Dendritic cell treated with granulocyte-macrophage colony-stimulating factor and Interleukin-4, amounts not matched to agents 40 ng/mL and 50 ng/mL, for 4 days (primary cell): ENCODE data around the gene NOSIP.

Source experiments
- H3K27ac Mint-ChIP-seq: one replicate; pipeline ENCODE4 v1.8.0; 2022; ENCODE audit warnings: mild to moderate bottlenecking, mixed read lengths
- H3K27me3 Mint-ChIP-seq: one replicate; pipeline ENCODE4 v1.8.0; 2022; ENCODE audit warnings: mild to moderate bottlenecking, mixed read lengths
- H3K36me3 Mint-ChIP-seq: one replicate; pipeline ENCODE4 v1.8.0; 2022; ENCODE audit warnings: low read depth, mixed read lengths
- H3K4me1 Mint-ChIP-seq: one replicate; pipeline ENCODE4 v1.8.0; 2022; ENCODE audit warnings: low read depth, mixed read lengths
- H3K4me3 Mint-ChIP-seq: one replicate; pipeline ENCODE4 v1.8.0; 2022; ENCODE audit warnings: mild to moderate bottlenecking, moderate library complexity, mixed read lengths
- H3K9me3 Mint-ChIP-seq: one replicate; pipeline ENCODE4 v1.8.0; 2022; ENCODE audit warnings: mixed read lengths
- intact Hi-C: fragments of 100-400 bp; cut with micrococcal nuclease; formaldehyde crosslinking; loops from one replicate; pipeline ENCODE4 v1.15.0; 2022

Gene NOSIP

GRCh38 chr19:49536921-49537462 is 43.4 kb downstream of the NOSIP start:
- Mint-ChIP-seq H3K36me3 (peaks cover 98% of the 10 kb centered on the region), H3K9me3 (no peaks in the 10 kb centered on the region), H3K4me1 (peaks cover 40% of the 10 kb centered on the region), H3K4me3 (no peak overlapping the region), H3K27ac (no peak overlapping the region), H3K27me3 (peaks cover 22% of the 10 kb centered on the region)
- intact Hi-C loops: no loop called here

DNA sequence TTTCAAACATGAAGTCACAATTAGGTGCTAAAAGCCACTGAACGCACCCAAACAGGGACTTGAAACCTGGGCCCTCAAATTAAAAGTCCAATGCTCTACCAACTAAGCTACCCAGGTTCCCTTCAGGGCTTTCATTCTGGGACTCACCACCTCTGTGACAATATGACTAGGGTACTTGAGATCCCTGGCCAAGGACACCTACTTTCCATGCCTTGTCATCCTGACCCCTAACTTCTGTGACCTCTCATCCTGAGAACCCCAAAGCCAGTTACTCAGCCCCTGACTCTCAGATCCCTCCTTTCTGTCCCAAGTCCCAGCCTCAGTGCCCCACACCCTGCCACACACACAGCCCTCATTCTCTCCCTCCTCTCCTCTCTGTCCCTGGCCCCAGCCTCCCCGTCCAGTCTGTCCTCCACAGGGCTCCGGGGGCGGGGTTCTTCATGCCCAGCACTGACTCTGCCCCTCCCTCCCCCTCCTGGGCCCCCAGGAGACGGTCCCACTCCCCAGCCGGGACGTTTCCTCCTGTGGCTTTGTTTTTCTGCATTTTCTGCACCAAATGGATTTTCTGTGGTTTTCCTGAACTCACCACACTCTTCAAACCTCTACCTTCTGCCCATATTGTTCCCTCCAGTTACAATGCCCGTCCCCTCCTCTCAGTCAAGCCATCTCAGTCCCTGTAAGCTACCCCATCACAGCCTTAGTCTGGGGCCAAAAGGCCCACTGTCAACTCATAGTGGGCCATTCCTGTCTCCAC is 45.5 kb downstream of the NOSIP start:
- Mint-ChIP-seq H3K27ac (peak overlapping the region; percentile 71), H3K4me3 (peak overlapping the region; percentile 80), H3K4me1 (peaks cover 45% of the 10 kb centered on the region), H3K36me3 (peaks cover 98% of the 10 kb centered on the region), H3K27me3 (peaks cover 25% of the 10 kb centered on the region), H3K9me3 (no peaks in the 10 kb centered on the region)
- intact Hi-C loops: no loop called here

GRCh38 chr19:49533551-49534488 is 46.5 kb downstream of the NOSIP start:
- H3K4me1 Mint-ChIP-seq: peaks cover 51% of the 10 kb centered on the region
- peaks cover 98% of the 10 kb centered on the region for H3K36me3 Mint-ChIP-seq
- peaks cover 29% of the 10 kb centered on the region for H3K27me3 Mint-ChIP-seq
- H3K27ac Mint-ChIP-seq: peak overlapping the region; percentile 71
- no peaks in the 10 kb centered on the region for H3K9me3 Mint-ChIP-seq
- intact Hi-C loops: no loop called here
- H3K4me3 Mint-ChIP-seq: peak overlapping the region; percentile 80

- Mint-ChIP-seq H3K27ac (no peak overlapping the region), H3K9me3 (no peaks in the 10 kb centered on the region)
Measured at GRCh38 chr19:49530708-49531107, 49.6 kb downstream of the NOSIP start.

DNA sequence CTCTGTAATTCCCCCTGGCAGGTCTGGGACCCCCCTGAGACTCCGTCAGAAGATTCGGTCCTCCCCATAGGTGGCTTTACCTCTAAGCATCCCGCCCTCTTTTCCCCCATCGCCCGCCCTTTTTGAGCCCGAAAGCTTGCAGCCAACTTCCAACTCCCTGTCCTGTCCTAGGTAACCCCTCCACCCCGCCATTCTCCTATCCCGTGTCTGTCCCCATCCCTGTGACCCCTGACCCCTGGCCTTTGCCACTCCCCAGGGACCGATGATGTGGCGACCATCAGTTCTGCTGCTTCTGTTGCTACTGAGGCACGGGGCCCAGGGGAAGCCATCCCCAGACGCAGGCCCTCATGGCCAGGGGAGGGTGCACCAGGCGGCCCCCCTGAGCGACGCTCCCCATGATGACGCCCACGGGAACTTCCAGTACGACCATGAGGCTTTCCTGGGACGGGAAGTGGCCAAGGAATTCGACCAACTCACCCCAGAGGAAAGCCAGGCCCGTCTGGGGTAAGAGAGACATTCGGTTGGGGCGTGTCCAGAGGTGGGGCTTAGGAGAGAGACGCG is 52.1 kb downstream of the NOSIP start:
- peak overlapping the region; percentile 81 for H3K27ac Mint-ChIP-seq
- peaks cover 51% of the 10 kb centered on the region for H3K4me1 Mint-ChIP-seq
- peaks cover 97% of the 10 kb centered on the region for H3K36me3 Mint-ChIP-seq
- H3K27me3 Mint-ChIP-seq: peaks cover 23% of the 10 kb centered on the region
- peak overlapping the region; percentile 25 for H3K4me3 Mint-ChIP-seq
- no peaks in the 10 kb centered on the region for H3K9me3 Mint-ChIP-seq
- intact Hi-C loops: no loop called here

More at GRCh38 chr19:49530708-49531107, 49.6 kb downstream of the NOSIP start:
- Mint-ChIP-seq H3K4me3 (no peak overlapping the region), H3K27me3 (peaks cover 40% of the 10 kb centered on the region), H3K36me3 (peaks cover 100% of the 10 kb centered on the region), H3K4me1 (peaks cover 59% of the 10 kb centered on the region)
- intact Hi-C loops: no loop called here

GRCh38 chr19:49524812-49525455 is 55.4 kb downstream of the NOSIP start:
- intact Hi-C loops: no loop called here
- Mint-ChIP-seq H3K4me1 (peaks cover 48% of the 10 kb centered on the region), H3K27me3 (peaks cover 15% of the 10 kb centered on the region), H3K9me3 (no peaks in the 10 kb centered on the region), H3K4me3 (no peak overlapping the region), H3K36me3 (peaks cover 97% of the 10 kb centered on the region), H3K27ac (peak overlapping the region; percentile 17)

- intact Hi-C loops: no loop called here
- Mint-ChIP-seq H3K27ac (peak overlapping the region; percentile 79), H3K4me1 (peaks cover 55% of the 10 kb centered on the region), H3K9me3 (no peaks in the 10 kb centered on the region), H3K27me3 (no peaks in the 10 kb centered on the region), H3K36me3 (peaks cover 97% of the 10 kb centered on the region), H3K4me3 (no peak overlapping the region)
Measured at GRCh38 chr19:49520705-49521319, 59.5 kb downstream of the NOSIP start.

GRCh38 chr19:49518033-49518432 is 62.3 kb downstream of the NOSIP start:
- intact Hi-C loops: no loop called here
- Mint-ChIP-seq H3K27ac (peak overlapping the region; percentile 79), H3K4me1 (peaks cover 63% of the 10 kb centered on the region), H3K9me3 (no peaks in the 10 kb centered on the region), H3K27me3 (no peaks in the 10 kb centered on the region), H3K36me3 (peaks cover 99% of the 10 kb centered on the region), H3K4me3 (no peak overlapping the region)

GRCh38 chr19:49515767-49516166 is 64.6 kb downstream of the NOSIP start:
- no peaks in the 10 kb centered on the region for H3K27me3 Mint-ChIP-seq
- peak overlapping the region; percentile 99 for H3K4me3 Mint-ChIP-seq
- H3K36me3 Mint-ChIP-seq: peaks cover 83% of the 10 kb centered on the region
- no peaks in the 10 kb centered on the region for H3K9me3 Mint-ChIP-seq
- intact Hi-C loops: no loop called here
- peak overlapping the region; percentile 92 for H3K27ac Mint-ChIP-seq
- H3K4me1 Mint-ChIP-seq: peaks cover 75% of the 10 kb centered on the region

- H3K9me3 Mint-ChIP-seq: no peaks in the 10 kb centered on the region
- H3K36me3 Mint-ChIP-seq: peaks cover 67% of the 10 kb centered on the region
- peak overlapping the region; percentile 99 for H3K4me3 Mint-ChIP-seq
- H3K27me3 Mint-ChIP-seq: no peaks in the 10 kb centered on the region
- intact Hi-C loops: no loop called here
- peak overlapping the region; percentile 92 for H3K27ac Mint-ChIP-seq
- H3K4me1 Mint-ChIP-seq: peaks cover 81% of the 10 kb centered on the region
Measured at GRCh38 chr19:49514151-49514550, 66.2 kb downstream of the NOSIP start.

DNA sequence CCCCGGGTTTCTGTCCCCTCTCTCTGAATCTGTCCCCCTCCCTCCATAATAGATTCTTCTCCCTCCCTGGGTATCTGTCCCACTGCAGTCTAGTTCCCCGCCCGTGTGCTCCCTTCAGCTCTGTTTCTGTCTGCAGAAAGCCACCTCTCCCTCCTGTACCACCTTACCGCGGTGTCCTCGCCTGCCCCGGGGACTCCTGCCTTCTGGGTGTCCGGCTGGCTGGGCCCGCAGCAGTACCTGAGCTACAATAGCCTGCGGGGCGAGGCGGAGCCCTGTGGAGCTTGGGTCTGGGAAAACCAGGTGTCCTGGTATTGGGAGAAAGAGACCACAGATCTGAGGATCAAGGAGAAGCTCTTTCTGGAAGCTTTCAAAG is 66.6 kb downstream of the NOSIP start:
- Mint-ChIP-seq H3K36me3 (peaks cover 63% of the 10 kb centered on the region), H3K9me3 (no peaks in the 10 kb centered on the region), H3K27ac (peak overlapping the region; percentile 92), H3K4me3 (peak overlapping the region; percentile 99), H3K4me1 (peaks cover 79% of the 10 kb centered on the region), H3K27me3 (no peaks in the 10 kb centered on the region)
- intact Hi-C loops: no loop called here

- intact Hi-C loops: no loop called here
- Mint-ChIP-seq H3K9me3 (no peaks in the 10 kb centered on the region), H3K4me1 (peaks cover 76% of the 10 kb centered on the region), H3K4me3 (peak overlapping the region; percentile 99), H3K36me3 (peaks cover 57% of the 10 kb centered on the region), H3K27me3 (no peaks in the 10 kb centered on the region), H3K27ac (peak overlapping the region; percentile 92)
Measured at GRCh38 chr19:49512970-49513745, 67.2 kb downstream of the NOSIP start.
